OCI-LY1 (cell line): ENCODE results near the gene MARCHF10.

Experiments
- CTCF ChIP-seq: fragments of 200-600 bp; sonication (generic), shearing (Covaris generic); IDR thresholded peaks from 2 replicates; pipeline ENCODE4 v1.5.1; 2017; ENCODE audit warnings: mild to moderate bottlenecking, antibody characterized with exemption, low read length, moderate library complexity, mixed read lengths
- EZH2 ChIP-seq: fragments of 200-600 bp; sonication (generic), shearing (Covaris generic); IDR thresholded peaks from 2 replicates; pipeline ENCODE4 v1.8.0; 2017; ENCODE audit warnings: borderline replicate concordance, mixed run types, mild to moderate bottlenecking, antibody characterized with exemption, low read length, moderate library complexity, mixed read lengths

DNA sequence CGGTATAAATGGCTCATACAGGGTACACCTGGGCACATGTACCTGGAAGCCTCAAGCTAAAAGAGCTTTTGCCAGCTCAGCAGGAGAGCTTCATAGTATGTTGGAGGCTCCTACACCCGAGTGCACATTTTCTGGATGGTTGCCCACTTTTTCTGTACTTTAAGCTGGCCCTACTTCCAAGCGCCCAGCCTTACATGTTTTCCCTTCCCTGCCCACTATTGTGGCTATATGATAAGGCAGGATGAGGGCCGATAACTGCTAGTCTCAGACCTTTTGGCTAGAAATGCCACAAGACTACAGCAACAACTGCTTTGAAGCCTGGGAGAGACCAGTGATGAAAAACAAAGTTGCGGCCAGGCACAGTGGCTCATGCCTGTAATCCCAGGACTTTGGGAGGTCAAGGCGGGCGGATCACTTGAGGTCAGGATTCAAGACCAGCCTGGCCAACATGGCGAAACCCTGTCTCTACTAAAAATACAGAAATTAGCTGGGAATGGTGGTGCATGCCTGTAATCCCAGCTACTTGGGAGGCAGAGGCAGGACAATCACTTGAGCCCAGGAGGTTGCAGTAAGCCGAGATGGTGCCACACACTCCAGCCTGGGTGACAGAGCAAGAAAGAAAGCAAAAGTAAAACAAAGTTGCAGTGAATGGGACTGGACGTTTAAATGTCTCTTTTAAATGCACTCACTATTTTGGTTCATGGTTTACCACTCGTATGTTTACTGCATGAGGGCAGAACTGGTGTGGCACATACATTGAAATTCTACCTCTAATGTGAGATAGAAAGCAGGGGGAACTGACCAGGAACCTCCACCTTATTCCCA, 14.2 kb upstream of the MARCHF10 start:
- TF ChIP-seq CTCF (no peak), EZH2 (no peak)
